PC-3 (cell line): ENCODE measurements around the gene JARID2.

Experiments used
- EZH2 ChIP-seq: fragments of 300-600 bp; sonication (generic); IDR thresholded peaks from one replicate; pipeline ENCODE4 v1.6.1; 2017; ENCODE audit warnings: antibody characterized with exemption, mild to moderate bottlenecking, low read length; ENCODE audit not compliant: unreplicated experiment
- TF ChIP-seq, protein P1 (sequence below): fragments of 300-600 bp; sonication (generic); conservative IDR thresholded peaks from 2 replicates; pipeline ENCODE4 v1.5.1; 2017; ENCODE audit warnings: antibody characterized with exemption, low read depth, mild to moderate bottlenecking, low read length

DNA sequence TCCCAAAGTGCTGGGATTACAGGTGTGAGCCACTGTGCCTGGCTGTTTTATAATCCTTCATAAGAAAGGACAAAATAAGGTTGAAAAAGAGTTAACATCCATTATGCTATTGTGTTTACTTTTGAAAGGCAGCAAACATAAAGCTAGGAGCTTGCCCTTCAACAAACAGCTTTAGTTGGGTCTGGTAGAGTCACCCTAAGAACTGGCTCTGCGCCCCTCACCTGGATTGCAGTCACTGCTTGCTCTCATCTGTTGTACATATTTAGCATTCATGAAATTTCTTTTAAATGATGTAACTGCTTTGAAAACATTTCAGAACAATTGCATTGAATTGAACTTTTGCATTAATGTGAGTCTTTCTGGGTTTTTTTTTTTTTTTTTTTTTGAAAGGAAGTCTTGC lies 38.9 kb downstream of the JARID2 start:
- no peak for TF ChIP-seq EZH2
- TF ChIP-seq, protein P1, sequence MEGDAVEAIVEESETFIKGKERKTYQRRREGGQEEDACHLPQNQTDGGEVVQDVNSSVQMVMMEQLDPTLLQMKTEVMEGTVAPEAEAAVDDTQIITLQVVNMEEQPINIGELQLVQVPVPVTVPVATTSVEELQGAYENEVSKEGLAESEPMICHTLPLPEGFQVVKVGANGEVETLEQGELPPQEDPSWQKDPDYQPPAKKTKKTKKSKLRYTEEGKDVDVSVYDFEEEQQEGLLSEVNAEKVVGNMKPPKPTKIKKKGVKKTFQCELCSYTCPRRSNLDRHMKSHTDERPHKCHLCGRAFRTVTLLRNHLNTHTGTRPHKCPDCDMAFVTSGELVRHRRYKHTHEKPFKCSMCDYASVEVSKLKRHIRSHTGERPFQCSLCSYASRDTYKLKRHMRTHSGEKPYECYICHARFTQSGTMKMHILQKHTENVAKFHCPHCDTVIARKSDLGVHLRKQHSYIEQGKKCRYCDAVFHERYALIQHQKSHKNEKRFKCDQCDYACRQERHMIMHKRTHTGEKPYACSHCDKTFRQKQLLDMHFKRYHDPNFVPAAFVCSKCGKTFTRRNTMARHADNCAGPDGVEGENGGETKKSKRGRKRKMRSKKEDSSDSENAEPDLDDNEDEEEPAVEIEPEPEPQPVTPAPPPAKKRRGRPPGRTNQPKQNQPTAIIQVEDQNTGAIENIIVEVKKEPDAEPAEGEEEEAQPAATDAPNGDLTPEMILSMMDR, result no peak
